Measurements from ENCODE around the gene MCTP2.

Gene MCTP2

DNA sequence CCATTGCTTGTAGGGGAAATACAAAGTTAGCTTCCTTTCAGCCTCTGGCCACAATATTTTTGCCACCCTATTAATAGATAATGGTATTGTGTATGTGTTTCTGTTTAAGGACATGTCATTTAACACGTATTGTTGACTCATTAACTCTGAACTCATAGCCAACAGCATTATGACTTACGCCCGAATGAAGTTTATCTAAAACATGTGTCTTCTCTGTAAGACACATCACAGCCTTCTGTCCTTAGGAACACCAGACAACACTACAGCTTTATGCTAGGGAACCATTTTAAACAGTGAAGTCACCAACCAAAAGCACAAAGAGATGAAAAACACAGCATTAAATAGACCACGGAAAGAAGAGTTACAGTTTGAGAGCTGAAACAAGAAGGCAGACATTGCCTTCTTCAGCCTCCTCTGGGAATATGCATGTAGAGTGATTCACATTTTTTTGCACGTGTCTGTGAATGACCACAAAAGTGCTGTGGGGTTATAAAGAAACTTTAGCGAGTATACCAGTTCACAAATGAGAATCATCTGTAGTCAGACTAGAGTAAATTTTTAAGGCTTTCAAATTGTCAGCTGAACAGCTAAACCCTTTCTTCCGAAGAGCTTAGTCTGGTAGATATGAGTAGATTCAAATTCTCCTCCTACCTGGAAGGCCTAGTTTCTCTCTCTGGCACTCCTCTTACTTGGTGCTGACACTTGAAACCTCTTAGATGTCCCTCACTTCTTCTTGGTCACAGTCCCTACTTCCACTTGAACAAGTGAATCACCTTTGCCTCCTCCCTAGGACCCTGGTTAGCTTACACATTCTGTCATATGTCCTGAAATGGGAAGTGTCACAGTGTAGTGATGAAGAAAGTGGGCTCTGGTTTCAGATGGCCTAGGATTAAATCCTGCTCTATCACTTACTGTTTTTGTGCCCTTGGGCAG is 32.2 kb downstream of the MCTP2 start:
- no peak for DNase-seq (ENCODE audit: low spot score)

DNA sequence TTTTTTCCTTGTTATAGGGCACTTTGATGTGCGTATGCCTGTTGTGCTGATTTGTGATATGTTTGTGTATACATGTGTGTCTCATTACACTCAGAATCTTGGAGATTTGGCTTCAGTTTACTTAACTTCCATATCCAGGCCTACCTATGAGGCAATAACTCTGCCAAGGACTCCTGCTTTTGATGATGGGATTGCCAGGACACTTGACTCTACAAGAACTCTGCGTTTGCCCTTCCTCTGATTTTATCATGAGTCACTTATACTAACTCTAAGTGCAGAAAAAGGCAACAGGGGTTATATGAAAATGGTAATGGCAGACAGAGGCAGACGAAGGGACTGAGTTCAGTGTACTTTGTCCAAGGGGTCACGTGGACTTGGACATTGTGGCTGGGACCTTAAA is 33.6 kb downstream of the MCTP2 start:
- no peak for DNase-seq (ENCODE audit: low spot score)

DNA sequence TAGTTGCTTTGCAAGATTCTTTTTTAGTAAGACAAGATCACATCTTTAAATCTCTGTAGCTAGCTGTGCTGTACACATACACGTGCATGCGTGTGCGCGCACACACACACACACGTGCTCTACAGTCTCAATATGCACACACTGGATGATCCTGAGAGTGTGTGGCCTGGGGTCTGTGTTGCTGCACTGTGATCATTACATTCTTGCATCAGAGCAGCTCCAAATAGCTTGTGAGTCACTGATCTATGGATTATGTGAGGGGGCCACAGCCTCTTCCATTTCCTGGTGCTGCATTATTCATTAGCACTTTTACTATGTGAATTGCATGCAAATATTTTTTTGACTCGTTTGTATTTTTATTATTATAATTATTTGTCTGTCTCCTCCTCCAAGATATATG is 34.6 kb downstream of the MCTP2 start:
- DNase-seq (ENCODE audit: low spot score): no peak

DNA sequence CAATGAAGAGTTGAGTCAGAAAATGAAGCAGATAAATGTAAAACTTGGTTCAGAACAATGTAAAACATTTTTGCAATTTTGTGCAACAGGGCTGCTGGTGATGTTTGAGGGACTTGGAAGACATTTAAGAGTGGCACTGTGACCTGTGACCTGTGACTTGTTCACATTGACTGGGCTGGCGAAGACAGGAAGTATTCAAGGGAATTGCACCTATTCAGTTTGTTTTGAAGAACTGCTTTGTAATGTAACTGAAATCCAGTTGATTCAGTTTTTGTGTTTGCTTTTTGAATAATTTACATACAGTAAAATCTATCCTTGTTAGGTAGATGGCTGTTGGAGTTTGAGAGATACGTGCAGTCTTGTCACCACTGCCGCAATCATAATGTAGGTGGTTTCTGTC is 35.4 kb downstream of the MCTP2 start:
- no peak for DNase-seq (ENCODE audit: low spot score)

DNA sequence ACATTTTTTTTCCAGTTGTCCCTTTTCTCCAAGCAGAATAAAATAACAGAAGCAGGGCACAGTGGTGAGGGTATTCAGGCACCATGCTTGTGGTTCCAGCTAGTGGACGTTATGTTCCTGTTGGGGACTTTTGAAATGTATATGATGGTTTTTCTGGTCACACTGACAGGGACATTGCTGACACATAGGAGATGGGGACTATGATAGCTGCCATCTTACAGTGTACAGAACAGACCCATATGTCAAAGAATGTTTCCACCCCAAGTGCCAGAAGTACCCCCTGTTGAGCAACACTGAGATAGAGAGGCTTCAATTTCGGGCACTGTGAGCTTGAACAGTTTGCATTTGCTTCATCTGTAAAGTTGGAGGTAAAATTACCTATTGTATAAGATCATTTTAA is 38.6 kb downstream of the MCTP2 start:
- no peak for DNase-seq (ENCODE audit: low spot score)

DNA sequence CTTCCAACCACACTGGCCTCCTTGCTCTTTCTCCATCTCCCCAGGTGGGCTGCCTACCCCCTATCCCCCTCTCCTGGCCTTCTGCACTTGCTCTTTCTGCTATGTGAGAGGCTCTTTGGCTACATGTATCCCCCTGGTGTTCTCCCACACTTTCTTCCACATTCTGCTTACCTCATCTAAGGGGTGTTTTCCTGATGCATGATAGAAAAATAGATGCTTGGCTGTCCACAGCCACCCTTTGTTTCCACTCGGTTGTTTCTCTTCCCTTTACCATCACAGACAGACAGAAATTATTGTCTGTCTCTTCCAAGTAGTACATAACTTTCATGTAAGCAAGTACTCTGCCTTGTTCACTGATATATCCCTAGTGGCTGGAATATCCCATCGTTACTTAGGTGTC is 39.2 kb downstream of the MCTP2 start:
- no peak for DNase-seq (ENCODE audit: low spot score)

DNA sequence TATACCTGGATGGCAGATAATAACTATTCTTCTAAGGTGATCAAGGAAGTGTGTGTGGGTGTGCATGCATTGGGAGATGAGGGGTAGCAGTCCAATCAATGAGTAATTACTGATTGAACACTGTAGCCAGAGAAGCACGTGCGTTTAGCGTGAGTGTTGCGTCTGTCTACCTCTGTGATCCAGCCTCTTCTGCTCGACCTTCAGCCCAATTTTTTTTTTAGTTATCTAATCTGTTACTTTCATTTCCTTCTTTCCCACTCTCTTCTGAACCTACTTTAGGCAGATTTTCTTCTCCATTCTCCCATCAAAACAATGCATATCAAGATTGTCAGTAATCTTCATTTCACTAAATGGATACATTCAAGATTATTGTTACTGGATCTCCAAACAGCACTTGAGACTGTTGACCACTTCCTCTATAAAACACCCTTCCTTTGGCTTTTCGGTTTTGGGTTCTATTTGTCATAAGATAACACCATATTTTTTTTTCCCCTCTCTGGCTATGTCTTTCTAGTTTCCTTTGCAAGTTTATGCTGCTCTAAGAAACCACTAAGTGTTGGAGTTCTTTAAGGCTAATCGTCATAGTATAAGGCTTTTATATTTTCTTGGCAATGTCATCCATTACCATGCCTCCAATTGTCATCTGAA is 41.0 kb downstream of the MCTP2 start:
- DNase-seq (ENCODE audit: low spot score): no peak

DNA sequence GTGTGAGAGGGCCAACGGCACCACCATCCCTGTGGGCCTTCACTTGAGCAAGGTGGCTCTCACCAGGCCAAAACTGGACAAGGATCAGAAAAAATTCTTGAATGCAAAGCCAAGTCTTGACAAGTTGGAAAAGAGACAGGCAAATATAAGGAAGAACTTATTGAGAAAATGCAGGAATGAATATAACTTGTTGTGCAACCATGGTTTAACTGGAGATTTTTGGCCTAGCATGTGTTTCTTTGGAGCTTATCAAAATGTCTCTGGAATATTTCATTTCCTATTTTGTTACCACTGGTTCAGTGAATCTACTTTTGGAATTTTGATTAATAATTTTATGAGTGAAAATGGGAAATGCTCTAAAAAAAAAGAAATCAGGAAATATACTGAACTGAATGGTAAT is 42.5 kb downstream of the MCTP2 start:
- no peak for DNase-seq (ENCODE audit: low spot score)

DNA sequence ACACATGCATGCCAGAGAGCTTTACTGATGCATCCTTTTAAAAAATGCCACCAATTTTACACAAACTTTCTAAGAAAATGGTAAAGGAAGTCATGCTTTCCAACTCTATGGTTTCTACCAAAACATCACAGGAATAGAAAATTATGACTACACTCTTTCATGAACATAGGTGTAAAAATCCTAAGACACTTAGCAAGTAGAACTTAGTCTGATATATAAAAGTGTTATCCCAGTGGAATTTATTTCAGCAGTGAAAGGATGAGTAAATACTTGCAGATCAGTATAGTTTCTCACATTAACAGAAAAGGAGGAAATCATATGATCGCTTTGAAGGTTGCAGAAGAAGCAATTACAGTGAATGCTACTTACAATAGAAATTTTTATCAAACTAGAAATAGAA is 43.4 kb downstream of the MCTP2 start:
- no peak for DNase-seq (ENCODE audit: low spot score)

DNA sequence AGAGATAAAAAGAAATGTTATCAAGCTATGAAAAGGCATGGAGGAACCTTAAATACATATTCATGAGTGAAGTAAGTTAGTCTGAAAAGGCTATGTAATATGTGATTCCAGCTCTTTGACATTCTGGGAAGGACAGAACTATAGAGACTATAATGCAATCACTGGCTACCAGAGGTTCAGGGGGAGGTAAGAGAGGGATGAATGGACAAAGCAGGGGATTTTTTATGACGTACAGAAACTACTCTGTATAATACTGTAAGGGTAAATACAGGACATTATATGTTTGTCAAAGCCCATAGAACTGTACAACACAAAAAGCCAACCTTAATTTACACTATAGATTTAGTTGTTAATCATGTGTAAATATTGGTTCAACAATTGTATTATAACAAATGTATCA is 46.1 kb downstream of the MCTP2 start:
- DNase-seq (ENCODE audit: low spot score): no peak

DNA sequence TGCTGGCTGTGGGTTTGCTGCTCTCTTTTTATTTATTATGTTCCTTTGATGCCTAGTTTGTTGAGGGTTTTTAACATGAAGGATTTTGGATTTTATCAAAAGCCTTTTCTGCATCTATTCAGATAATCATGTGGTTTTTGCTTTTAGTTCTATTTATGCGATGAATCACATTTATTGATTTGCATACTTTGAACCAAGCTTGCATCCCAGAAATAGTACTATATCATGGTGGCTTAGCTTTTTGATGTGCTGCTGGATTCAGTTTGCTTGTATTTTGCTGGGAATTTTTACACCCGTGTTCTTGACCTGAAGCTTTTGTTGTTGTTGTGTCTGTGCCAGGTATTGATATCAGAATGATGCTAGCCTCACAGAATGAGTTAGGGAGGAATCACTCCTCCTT is 48.4 kb downstream of the MCTP2 start:
- no peak for DNase-seq (ENCODE audit: low spot score)

DNA sequence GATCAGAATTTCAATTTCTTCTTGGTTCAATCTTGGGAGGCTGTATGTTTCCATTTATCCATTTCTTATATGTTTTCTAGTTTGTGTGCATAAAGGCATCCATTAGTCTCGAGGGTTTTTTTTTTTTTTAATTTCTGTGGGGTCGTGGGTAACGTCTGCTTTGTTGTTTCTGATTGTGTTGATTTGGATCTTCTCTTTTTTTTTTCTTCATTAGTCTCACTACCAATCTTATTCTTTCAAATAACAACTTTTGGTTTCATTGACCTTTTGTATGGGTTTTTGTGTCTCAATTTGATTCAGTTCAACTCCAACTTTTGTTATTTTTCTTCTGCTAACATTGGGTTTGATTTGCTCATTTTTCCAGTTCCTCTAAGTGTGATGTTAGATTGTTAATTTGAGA is 48.9 kb downstream of the MCTP2 start:
- DNase-seq (ENCODE audit: low spot score): no peak

DNA sequence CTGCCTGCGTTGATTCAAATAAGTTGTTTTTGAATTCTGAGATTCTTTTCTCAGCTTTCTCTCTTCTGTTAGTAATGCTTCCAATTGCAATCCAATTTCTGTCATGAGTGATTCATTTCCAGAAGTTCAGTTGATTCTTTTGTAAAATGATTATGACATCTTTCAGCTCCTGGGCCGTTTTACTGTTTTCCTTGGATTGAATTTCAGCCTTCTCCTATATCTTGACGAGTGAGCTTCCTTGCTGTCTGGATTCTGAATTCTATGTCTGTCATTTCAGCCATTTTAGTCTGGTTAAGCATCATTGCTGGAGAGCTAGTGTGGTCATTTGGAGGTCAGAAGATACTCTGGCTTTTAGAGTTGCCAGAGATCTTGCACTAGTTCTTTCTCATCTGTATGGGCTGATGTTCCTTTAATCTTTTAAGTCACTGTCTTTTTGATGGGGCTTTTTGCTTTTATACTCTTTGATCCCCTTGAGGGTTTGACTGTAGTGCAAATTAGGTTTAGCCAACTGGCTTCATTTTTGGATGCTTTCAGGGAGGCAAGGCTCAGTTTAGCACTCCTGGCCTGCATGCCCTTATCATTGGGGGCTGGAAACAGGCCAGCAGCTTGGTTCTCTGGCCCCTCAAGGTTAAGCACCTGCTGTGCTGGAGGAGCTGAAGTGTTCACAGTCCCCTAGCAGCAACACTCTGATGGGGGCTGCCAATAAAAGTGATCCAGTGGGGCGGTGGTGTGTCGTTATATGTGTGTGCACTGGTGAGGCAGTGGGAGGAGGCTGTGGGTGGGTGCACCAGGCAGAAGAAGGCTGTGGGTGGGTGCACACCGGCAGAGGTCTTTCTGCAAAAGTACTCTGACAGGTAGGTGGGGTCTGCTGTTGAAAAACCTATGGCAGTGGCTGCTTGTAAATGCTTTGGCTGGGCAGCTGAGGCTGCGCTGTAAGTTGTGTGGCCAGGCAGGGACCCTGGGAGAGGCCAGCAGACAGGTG is 51.2 kb downstream of the MCTP2 start:
- DNase-seq (ENCODE audit: low spot score): no peak

DNA sequence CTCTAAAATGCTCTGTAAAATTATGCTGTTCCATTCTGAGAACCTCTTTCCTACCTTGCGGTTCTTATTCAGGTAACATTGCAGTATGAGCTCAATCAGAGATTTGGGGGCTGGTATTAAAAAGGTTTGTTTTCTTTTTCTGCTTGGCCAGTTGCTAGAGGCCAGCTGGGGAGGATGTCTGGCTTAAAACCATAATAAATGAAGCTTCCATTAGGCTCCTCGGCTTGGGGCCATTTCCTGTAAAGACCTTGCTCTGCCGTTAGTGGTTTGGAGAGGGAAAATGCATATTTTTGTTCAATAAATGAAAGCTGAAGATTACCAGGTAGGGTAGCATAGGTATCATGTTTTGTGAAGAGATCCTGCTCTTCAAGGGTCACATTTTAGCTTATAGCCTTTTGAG is 55.2 kb downstream of the MCTP2 start:
- DNase-seq (ENCODE audit: low spot score): no peak

DNA sequence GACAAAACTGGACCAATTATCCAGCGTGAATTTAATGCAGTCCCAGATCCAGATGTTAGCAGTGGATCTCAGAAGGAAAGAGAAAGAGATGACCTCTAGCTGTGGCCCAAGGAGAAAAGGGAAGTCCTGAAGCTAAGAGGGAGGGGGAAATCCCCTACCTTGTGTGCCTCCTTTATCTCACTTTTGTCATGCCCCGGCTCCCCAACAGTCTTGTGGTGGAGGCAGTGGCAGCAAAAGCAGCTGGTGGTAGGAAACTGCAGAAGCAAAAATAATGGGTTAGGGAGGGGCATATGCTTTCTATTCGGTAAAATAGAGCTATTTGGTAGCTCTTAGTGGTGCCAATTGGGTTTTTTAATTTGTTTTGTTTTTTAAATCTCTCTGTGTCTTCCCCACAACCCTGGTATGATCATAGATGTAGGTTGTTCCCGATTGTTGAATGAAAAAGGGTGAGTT is 56.5 kb downstream of the MCTP2 start:
- no peak for DNase-seq (ENCODE audit: low spot score)

DNA sequence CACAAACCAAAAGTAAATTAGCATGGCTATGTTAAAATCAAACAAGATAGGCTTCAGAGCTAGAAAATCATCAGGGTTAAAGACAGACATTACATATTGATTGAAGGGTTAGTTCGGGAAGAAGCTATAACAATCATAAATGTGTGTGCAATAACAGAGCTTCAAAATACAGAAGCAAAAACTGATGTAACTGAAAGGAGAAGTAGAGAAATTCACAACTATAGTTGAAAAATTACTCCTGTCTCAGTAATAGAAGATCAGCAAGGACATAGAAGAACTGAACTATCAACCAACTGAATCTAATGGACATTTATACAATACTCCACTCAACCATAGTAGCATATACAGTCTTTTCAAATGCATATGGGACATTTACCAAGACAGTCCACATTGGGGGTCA is 59.4 kb downstream of the MCTP2 start:
- DNase-seq (ENCODE audit: low spot score): no peak

DNA sequence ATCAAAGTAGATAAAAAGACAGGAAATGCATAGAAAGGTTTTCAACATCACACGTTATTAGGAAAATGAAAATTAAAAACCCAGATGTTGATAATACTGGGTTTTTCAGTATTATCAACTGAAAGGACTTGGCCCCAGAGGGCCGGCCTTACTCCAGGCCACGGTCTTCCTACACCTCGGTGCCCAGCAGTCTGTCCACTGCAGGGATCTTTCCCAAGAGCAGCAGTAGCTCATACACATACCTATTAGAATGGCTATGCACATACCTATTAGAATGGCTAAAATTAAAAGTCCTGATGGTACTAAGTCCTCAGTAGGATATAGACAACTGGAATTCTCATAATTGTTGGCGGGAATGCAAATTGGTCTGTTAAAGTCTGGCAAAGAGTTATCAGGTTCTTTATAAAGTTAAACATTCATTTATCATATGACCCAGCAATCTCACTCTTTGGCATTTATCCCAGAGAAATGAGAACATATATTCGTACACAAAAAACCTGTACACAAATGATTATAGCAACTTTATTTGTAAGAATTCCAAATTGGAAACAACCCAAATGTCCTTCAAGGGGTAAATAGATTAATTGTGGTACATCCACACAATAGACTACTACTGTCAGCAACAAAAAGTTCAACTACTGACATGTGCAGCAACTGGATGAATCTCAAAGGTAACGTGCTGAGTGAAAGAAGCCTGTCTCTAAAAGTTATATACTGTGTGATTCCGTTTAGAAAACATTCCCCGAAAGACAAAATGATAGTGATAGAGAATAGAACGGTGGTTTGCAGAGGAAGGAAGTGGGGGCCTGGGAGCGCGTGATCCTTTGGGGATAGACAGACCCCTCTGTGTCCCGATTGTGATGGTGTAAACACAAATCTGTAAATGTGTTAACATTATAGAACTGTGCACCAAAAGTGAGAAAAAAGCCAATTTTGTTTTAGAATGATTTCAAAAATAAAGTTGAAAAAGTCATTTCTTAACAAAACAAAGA is 62.3 kb downstream of the MCTP2 start:
- DNase-seq (ENCODE audit: low spot score): no peak

DNA sequence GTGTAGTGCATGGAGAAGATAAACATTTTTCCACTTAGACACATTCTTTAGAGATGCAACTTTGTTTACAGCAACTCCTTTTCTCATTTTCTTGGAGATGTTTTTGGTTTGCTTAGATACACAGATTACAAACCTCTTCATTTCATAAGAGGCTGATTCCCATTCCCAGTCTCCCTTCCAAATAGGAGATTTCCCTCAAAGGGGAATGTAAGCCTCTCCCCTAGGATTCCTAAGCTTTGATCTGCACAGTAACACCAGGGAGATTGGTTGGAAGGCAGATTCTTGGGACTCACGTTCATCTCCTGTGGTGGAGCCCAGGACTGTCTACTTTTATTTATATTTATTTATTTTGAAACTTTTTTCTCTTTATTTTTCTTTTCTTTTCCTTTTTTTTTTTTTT is 63.2 kb downstream of the MCTP2 start:
- DNase-seq (ENCODE audit: low spot score): no peak

DNA sequence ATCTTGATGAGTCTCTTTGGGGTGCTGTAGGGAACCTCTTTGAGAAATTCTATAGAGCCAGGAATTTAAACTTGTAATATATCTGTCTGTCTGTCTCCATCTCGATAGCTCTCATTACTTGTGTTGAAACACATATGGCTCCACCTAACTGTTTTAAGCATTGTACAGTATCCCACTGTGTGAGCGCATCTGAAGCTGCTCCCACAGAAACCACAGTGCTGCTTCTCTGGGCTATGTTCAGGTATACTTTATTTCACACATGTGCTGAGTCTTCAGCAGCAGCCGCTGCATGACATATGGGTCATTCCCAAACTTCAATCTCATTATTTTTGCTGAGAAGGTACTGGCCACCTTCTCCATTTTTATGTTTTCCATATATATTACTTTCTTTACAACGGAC is 63.9 kb downstream of the MCTP2 start:
- no peak for DNase-seq (ENCODE audit: low spot score)

DNA sequence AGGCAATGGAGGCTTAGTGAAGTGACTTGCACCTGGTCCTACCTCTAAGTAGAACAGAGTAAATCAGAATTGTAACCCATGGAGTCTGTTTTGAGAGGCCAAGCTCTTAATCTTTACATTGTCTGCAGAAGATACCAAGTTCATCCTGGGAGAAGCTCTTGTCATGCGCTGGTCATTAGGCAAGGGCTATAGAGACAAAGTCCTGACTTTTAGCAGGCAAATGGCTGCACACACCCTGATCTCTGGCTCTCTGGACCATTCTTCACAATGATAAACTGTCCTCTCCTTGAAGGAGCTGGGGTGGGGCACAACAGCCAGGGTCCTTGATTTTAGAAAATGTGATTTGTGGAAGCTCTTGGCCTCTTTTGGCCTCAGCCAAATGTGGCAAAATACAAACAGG is 65.4 kb downstream of the MCTP2 start:
- no peak for DNase-seq (ENCODE audit: low spot score)

DNA sequence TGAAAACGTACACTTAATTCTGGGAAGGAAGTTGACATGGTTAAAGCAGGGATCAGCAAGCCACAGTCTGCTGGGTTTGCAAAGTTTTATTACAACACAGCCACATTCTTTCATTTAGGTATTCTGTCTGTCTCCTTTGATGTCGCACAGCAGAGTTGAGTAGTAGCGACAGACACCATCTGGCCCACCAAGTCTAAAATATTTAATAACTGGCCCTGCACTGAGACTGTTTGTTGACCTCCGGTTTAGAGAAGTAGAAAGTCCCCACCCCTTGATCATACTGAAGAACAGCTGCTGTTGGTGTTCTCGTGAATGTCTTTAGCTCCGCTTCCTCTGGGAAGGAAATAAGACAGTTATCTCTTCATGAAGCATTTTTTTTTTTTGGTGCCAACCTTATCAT is 66.2 kb downstream of the MCTP2 start:
- DNase-seq (ENCODE audit: low spot score): no peak
